COLO668 (cell line): ENCODE measurements around the gene KHDRBS1.
"Not testable (repeated sequence)": the region's sequence is repeated elsewhere in the genome, so short reads cannot be mapped to it uniquely, and the experiment has no call there.

Experiments
- DNase-seq: peaks from one replicate; lab custom pipeline; 2025; ENCODE audit not compliant: unreplicated experiment; lab: John Stamatoyannopoulos, UW

Gene KHDRBS1

GRCh38 chr1:32062867-32063230 lies 49.2 kb downstream of the KHDRBS1 start:
- no peak for DNase-seq

DNA sequence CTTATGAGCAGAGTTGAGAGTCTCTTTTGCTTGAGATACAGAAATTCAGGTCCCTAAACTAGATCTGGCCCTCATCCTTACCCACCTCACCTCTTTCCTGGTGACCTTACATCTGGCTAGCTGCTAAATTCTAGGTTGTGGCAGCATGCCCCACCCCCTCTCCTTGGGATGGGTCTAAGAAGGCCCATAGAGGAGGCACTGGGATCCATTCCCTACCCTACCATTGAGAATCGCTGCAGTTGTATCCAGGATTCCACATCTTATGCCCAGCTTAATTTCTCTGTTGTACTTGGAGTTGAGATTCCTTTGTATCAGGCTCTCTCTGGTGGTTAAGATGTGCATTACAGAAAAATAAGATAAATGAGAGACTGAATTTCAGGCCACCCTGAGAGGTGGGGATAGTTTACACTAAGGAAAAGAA lies 49.6 kb downstream of the KHDRBS1 start:
- DNase-seq, result no peak

DNA sequence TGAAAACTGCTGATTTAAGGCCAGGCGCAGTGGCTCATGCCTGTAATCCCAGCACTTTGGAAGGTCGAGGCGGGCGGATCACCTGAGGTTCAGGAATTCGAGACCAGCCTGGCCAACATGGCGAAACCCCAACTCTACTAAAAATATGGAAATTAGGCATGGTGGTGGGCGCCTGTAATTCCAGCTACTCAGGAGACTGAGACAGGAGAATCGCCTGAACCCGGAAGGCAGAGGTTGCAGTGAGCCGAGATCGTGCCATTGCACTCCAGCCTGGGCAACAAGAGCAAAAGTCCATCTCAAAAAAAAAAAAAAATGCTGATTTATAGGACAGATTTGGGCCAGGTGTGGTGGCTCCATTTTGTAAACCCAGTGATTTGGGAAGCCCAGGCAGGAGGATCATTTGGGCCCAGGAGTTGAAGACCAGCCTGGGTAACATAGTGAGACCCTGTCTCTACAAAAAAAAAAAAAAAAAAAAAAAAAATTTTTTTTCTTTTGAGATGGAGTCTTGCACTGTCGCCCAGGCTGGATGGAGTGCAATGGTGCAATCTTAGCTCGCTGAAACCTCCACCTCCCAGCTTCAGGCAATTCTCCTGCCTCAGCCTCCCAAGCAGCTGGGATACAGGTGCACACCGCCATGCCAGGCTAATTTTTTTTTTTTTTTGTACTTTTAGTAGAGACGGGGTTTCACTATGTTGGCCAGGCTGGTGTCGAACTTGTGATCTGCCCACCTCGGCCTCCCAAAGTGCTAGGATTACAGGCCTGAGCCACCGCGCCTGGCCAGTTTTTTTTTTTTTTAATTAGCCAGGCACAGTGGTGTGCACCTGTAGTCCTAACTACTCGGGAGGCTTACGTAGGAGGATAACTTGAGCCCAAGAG lies 52.2 kb downstream of the KHDRBS1 start:
- not testable (repeated sequence) for DNase-seq

- no peak for DNase-seq
Measured at GRCh38 chr1:32066489-32066873, 52.8 kb downstream of the KHDRBS1 start.

- no peak for DNase-seq
Measured at GRCh38 chr1:32068957-32069588, 55.4 kb downstream of the KHDRBS1 start.

DNA sequence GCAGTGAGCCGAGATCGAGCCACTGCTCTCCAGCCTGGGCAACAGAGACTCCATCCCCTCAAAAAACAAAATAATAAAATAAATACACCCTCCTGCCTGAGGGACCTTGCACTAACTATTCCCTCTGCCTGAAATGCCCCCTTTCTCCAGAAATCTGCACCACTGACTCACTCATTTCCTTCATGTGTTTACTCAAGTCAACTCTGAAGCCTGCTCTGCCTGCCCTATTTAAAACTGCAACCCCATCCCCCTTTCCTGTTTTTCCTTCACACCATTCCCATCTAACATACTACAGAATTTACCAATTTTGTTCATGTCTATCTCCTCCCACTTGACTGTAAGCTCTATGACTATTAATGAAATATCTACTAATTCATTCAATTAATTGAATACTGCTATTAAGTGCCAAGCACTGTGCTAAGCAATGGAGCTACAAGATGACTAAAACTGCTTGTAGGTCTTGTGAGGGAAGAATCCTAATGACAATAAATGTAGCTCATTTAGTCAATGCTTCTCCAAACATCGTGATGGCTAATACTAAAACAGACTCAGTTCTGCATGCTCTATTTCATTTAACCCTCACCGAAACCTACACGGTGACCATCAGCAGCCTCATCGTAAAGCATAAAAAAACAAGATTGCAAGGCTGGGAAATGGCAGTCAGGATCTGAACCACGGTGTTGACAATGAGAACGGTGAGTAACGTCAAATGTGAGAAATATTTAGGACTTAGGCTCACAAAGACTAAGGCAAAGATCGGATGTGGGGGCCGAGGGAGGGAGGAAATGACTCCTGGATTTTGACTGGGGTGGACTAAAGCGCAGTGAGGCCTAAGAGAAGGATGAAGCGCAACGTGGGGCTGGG lies 58.3 kb downstream of the KHDRBS1 start:
- DNase-seq, result no peak

GRCh38 chr1:32072622-32073298 lies 59.1 kb downstream of the KHDRBS1 start, which contains the start of gene TMEM39B:
Gene TMEM39B, plus strand, starts transcription at chr1:32072939. Its CDS starts 109 bp downstream, at chr1:32073048.
- DNase-seq, result peak; percentile 100

DNA sequence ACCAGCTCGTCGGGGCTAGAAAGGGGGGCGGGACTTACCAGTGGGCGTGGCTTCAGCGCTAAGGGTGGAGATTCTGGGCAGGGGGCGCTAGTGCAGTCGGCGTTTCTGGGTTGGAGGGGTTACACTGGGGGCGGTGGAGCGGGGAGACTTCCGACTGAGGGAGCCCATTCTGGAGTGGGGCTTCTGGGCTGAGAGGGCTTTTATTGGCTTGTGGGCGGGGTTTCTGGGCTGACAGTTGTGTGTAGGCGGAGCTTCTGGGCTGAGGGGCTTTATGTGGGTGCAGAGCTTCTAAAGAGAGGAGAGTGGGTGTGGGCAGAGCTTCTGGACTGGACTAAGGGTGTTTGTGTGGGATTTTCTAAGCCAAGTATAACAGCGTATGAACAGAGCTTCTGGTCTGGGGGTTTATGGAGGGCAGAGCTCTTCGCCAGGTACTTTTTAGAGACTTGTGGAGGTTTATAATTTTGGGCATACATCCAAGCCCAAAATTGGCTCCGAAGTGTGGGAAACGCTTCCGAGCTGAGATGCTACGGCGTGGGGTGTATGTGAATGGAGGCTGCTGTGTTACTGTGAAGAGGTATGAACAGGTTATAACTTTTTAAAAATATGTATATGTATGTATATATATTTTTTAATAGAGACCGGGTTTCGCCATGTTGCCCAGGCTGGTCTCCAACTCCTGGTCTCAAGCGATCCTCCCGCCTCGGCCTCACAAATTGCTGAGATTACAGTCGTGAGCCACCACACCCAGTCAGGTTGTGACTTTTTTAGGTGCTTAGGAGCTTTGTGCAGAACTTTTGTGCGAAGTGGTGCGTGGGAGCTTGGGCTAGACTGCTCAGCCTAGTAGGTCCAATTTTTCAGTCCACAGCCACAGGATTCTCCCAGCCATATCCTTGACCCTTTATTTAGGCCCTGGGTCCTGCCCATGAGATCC lies 59.9 kb downstream of the KHDRBS1 start:
- DNase-seq, result no peak

- DNase-seq, result no peak
Measured at GRCh38 chr1:32074841-32075240, 61.2 kb downstream of the KHDRBS1 start.

- DNase-seq, result no peak
Measured at GRCh38 chr1:32077451-32077850, 63.8 kb downstream of the KHDRBS1 start.

DNA sequence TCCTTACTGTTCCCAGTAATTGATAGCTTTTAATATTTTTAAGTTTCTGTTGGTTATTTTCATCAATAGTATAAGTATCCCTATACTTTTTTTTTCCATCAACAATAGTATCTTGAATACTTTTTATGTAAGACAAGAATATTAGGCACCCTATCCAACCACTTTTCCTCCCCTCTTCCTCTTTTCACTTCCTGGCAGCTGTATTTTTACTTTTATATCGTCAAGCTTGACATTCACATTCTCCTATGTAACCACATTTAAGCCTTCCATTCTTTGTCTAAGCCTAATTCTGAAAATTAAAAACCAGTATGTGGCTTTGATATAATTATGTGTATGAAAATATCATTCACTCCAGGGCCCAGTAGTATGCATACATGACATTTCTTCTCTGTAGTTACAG lies 68.4 kb downstream of the KHDRBS1 start:
- DNase-seq, result no peak

GRCh38 chr1:32086381-32086780 lies 72.7 kb downstream of the KHDRBS1 start:
- DNase-seq, result not testable (repeated sequence)

DNA sequence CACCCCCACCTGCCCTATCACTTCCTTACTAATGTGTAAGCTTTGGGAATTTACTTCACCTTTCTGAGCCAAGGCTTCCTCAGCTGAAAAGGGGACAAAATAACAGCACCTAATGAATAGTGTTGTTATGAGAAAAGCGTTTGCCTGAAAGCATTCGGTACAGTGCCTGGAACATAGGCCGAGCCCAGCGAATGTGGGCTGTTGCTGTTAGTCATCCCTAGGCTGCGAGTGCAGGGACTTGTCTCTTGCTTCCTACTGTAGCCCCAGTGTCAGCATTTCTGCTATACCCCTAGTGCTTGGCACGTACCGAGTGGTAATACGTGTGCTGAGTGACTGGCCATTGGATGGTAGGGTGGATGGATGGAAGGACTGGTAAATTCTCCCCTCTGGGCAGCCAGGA lies 77.5 kb downstream of the KHDRBS1 start:
- no peak for DNase-seq

DNA sequence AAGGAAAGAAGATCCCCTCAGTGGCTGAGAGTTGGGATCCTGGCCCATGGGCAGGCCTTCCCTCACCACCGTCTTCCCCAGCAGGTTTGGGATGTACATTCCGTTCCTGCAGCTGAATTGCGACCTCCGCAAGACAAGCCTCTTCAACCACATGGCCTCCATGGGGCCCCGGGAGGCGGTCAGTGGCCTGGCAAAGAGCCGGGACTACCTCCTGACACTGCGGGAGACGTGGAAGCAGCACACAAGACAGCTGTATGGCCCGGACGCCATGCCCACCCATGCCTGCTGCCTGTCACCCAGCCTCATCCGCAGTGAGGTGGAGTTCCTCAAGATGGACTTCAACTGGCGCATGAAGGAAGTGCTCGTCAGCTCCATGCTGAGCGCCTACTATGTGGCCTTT lies 77.9 kb downstream of the KHDRBS1 start:
- no peak for DNase-seq
